HEK293 (cell line): Measurements from ENCODE around the gene ARHGAP10.

ENCODE experiments used
- CTCF ChIA-PET: fragments of 350-600 bp; formaldehyde crosslinking; extraction: SDS; loops from one replicate; lab custom pipeline; 2021; ENCODE audit warnings: antibody characterized with exemption; lab: Yijun Ruan, JAX
- POLR2A ChIA-PET: fragments of 300-600 bp; formaldehyde crosslinking; extraction: SDS; loops from one replicate; lab custom pipeline; 2020; ENCODE audit warnings: antibody characterized with exemption, inconsistent platforms; lab: Yijun Ruan, JAX
- H3K27ac ChIP-seq: fragments of 200-500 bp; sonication (Bioruptor generic); 2 replicates; pipeline ENCODE4 v1.5.1; 2014; ENCODE audit warnings: low read depth, low read length, control low read depth, inconsistent platforms; ENCODE audit errors: extremely low read depth
- H3K36me3 ChIP-seq, 2 experiments: fragments of 200-500 bp in 1 of 2; sonication (Bioruptor generic) in 1 of 2; 1 replicate in 1 of 2; 2 replicates in 1 of 2; pipeline ENCODE4 v1.5.1; 2014 to 2017; ENCODE audit warnings: inconsistent platforms in 2 of 2, low read length in 2 of 2; ENCODE audit not compliant: control insufficient read depth in 2 of 2, insufficient read depth in 1 of 2
- H3K4me1 ChIP-seq: fragments of 200-500 bp; sonication (Bioruptor generic); 2 replicates; pipeline ENCODE4 v1.5.1; 2014; ENCODE audit warnings: mild to moderate bottlenecking, low read length, inconsistent platforms; ENCODE audit not compliant: control insufficient read depth, insufficient read depth
- H3K4me3 ChIP-seq: 2 replicates; pipeline ENCODE4 v1.5.1; 2011; ENCODE audit warnings: low read depth, mild to moderate bottlenecking, control low read depth, low read length, moderate library complexity
- H3K9me3 ChIP-seq: fragments of 200-500 bp; sonication (Bioruptor generic); 2 replicates; pipeline ENCODE4 v1.5.1; 2014; ENCODE audit warnings: low read depth, low read length, inconsistent platforms; ENCODE audit not compliant: control insufficient read depth, insufficient read depth
- ATF2 ChIP-seq: fragments of 450-650 bp; formaldehyde crosslinking; IDR thresholded peaks from 2 replicates; pipeline ENCODE4 v1.5.1; 2016; ENCODE audit warnings: missing biosample characterization, missing genetic modification characterization, low read depth
- EGR2 ChIP-seq: fragments of 450-650 bp; formaldehyde crosslinking; IDR thresholded peaks from 2 replicates; pipeline ENCODE4 v1.5.1; 2016; ENCODE audit warnings: low read depth, missing biosample characterization, missing genetic modification characterization
- MYNN ChIP-seq: fragments of 450-650 bp; formaldehyde crosslinking; IDR thresholded peaks from 2 replicates; pipeline ENCODE4 v1.5.1; 2016; ENCODE audit warnings: missing biosample characterization, missing genetic modification characterization, borderline replicate concordance
- PRDM4 ChIP-seq: fragments of 450-650 bp; formaldehyde crosslinking; IDR thresholded peaks from 2 replicates; pipeline ENCODE4 v1.5.1; 2017; ENCODE audit warnings: missing biosample characterization, missing genetic modification characterization
- PRDM6 ChIP-seq: fragments of 450-650 bp; formaldehyde crosslinking; IDR thresholded peaks from 2 replicates; pipeline ENCODE4 v1.5.1; 2017; ENCODE audit warnings: missing biosample characterization, missing genetic modification characterization
- ZBTB17 ChIP-seq: fragments of 450-650 bp; formaldehyde crosslinking; IDR thresholded peaks from 2 replicates; pipeline ENCODE4 v1.5.1; 2016; ENCODE audit warnings: missing biosample characterization, missing genetic modification characterization
- ZNF146 ChIP-seq: fragments of 450-650 bp; formaldehyde crosslinking; IDR thresholded peaks from 2 replicates; pipeline ENCODE4 v1.5.1; 2016; ENCODE audit warnings: missing biosample characterization, missing genetic modification characterization
- ZNF18 ChIP-seq: fragments of 450-650 bp; formaldehyde crosslinking; IDR thresholded peaks from 2 replicates; pipeline ENCODE4 v1.5.1; 2016; ENCODE audit warnings: missing biosample characterization, missing genetic modification characterization
- ZNF335 ChIP-seq: fragments of 450-650 bp; formaldehyde crosslinking; conservative IDR thresholded peaks from 2 replicates; pipeline ENCODE4 v1.5.1; 2016; ENCODE audit warnings: missing biosample characterization, missing genetic modification characterization
- ZNF394 ChIP-seq: fragments of 450-650 bp; formaldehyde crosslinking; IDR thresholded peaks from 2 replicates; pipeline ENCODE4 v1.5.1; 2016; ENCODE audit warnings: missing biosample characterization, missing genetic modification characterization, mild to moderate bottlenecking, moderate library complexity, borderline replicate concordance
- ZNF433 ChIP-seq: fragments of 450-650 bp; formaldehyde crosslinking; IDR thresholded peaks from 2 replicates; pipeline ENCODE4 v1.5.1; 2016; ENCODE audit warnings: missing biosample characterization, missing genetic modification characterization, low read depth
- ZNF580 ChIP-seq: fragments of 450-650 bp; formaldehyde crosslinking; IDR thresholded peaks from 2 replicates; pipeline ENCODE4 v1.5.1; 2016; ENCODE audit warnings: missing biosample characterization, missing genetic modification characterization
- ZNF600 ChIP-seq: fragments of 450-650 bp; formaldehyde crosslinking; IDR thresholded peaks from 2 replicates; pipeline ENCODE4 v1.5.1; 2016; ENCODE audit warnings: missing biosample characterization, missing genetic modification characterization
- ZNF624 ChIP-seq: fragments of 450-650 bp; formaldehyde crosslinking; IDR thresholded peaks from 2 replicates; pipeline ENCODE4 v1.5.1; 2017; ENCODE audit warnings: missing biosample characterization, missing genetic modification characterization
- ZNF629 ChIP-seq: fragments of 450-650 bp; formaldehyde crosslinking; IDR thresholded peaks from 2 replicates; pipeline ENCODE4 v1.5.1; 2017; ENCODE audit warnings: missing biosample characterization, missing genetic modification characterization

Gene ARHGAP10

GRCh38 chr4:147772056-147772455 lies 40.2 kb downstream of the ARHGAP10 start:
- Histone ChIP-seq H3K4me3 (no peak overlapping the region), H3K36me3 (no peaks in the 10 kb centered on the region), H3K9me3 (no peaks in the 10 kb centered on the region), H3K4me1 (peaks cover 14% of the 10 kb centered on the region), H3K27ac (peak overlapping the region; percentile 34; the same call in 1 of the 2 replicates)
- ChIA-PET POLR2A (interaction anchor here (0.6 to 1.0 kb wide), 2 partner anchors 30 to 40 kb away, joined by 3 to 4 read pairs; partner anchors contain the start of gene ARHGAP10), CTCF (interaction anchor here (0.7 to 2.3 kb wide), 3 partner anchors 19 to 95 kb away, joined by 3 to 10 read pairs (median 4); partner anchors contain the start of gene ARHGAP10)
- TF ChIP-seq ZNF18 (tag by site-specific recombination) (peak; percentile 53; the same call in 1 of the 2 replicates), ZNF600 (tag by site-specific recombination) (no peak), PRDM4 (tag by site-specific recombination) (no peak), ZNF624 (tag by site-specific recombination) (no peak)

- TF ChIP-seq ZNF18 (tag by site-specific recombination) (0 out of 2 replicates have a peak, but pooled peaks have one; percentile 2), PRDM6 (tag by site-specific recombination) (peak; percentile 61), ZNF433 (tag by site-specific recombination) (no peak), ZNF335 (tag by site-specific recombination) (no peak), MYNN (no peak), ZBTB17 (peak; percentile 85)
Observed at GRCh38 chr4:147772459-147772969, 40.6 kb downstream of the ARHGAP10 start.

GRCh38 chr4:147773261-147774184 lies 41.6 kb downstream of the ARHGAP10 start:
- POLR2A ChIA-PET, result interaction anchor here (0.9 kb wide), 1 partner anchor 90 kb away, joined by 3 read pairs; the partner anchor contains the start of gene PRMT9
- CTCF ChIA-PET, result interaction anchor here (0.6 to 2.3 kb wide), 4 partner anchors 15 to 93 kb away, joined by 3 to 10 read pairs (median 3); no protein-coding TSS in a partner anchor
- Histone ChIP-seq H3K27ac (no peak overlapping the region), H3K4me3 (no peak overlapping the region), H3K36me3 (no peaks in the 10 kb centered on the region), H3K9me3 (no peaks in the 10 kb centered on the region), H3K4me1 (peaks cover 9% of the 10 kb centered on the region)
- TF ChIP-seq ZNF394 (tag by site-specific recombination) (0 out of 2 replicates have a peak, but pooled peaks have one; percentile 13), EGR2 (tag by site-specific recombination) (no peak), ATF2 (peak; percentile 53; the same call in 1 of the 2 replicates), ZNF629 (tag by site-specific recombination) (0 out of 2 replicates have a peak, but pooled peaks have one; percentile 17), ZNF580 (0 out of 2 replicates have a peak, but pooled peaks have one; percentile 36), ZNF146 (tag by site-specific recombination) (no peak)

More at GRCh38 chr4:147772459-147772969, 40.6 kb downstream of the ARHGAP10 start:
- H3K9me3 ChIP-seq, result no peaks in the 10 kb centered on the region
- peak overlapping the region; percentile 34; the same call in 1 of the 2 replicates for H3K27ac ChIP-seq
- no peaks in the 10 kb centered on the region for H3K36me3 ChIP-seq
- H3K4me1 ChIP-seq, result peaks cover 14% of the 10 kb centered on the region
- CTCF ChIA-PET, result interaction anchor here (0.7 to 2.3 kb wide), 4 partner anchors 19 to 94 kb away, joined by 3 to 10 read pairs (median 4); partner anchors contain the start of gene ARHGAP10
- POLR2A ChIA-PET, result interaction anchor here (0.9 to 1.0 kb wide), 2 partner anchors 40 to 89 kb away, joined by 3 read pairs; partner anchors contain the start of genes ARHGAP10 and PRMT9
- no peak overlapping the region for H3K4me3 ChIP-seq
